ENCODE results near the gene DIP2A. TPM values are rescaled to one million over a fixed set of nuclear protein-coding genes. Genes with fewer than 3 reads are reported as not detected.

DIP2A gene
- total and polyA plus RNA-seq, 2 of the 13 experiments (the other 11 are each of a cell fraction or from before 2014, with no cell fraction given) = 18.5 to 37.6 TPM

GRCh38 chr21:46458315-46459023, at the start of gene DIP2A (continued):
- TF ChIP-seq RFXAP (CRISPR knock-in tag; IDR thresholded peaks at IDR 0.05; ENCODE audit: borderline replicate concordance) = peak; percentile 100
- no peak for TF ChIP-seq FOXM1 (CRISPR knock-in tag; IDR thresholded peaks at IDR 0.05)
- TF ChIP-seq FOXO4 (CRISPR knock-in tag; conservative IDR thresholded peaks at IDR 0.05) = 0 out of 2 replicates have a peak, but pooled peaks have one; percentile 11
- no peak for TF ChIP-seq FOXK2 (IDR thresholded peaks at IDR 0.05)
- TF ChIP-seq NR2C2 (CRISPR knock-in tag; IDR thresholded peaks at IDR 0.05; ENCODE audit: borderline replicate concordance) = peak; percentile 75; the same call in 1 of the 2 replicates
- no peak for TF ChIP-seq ZNF138 (CRISPR knock-in tag; IDR thresholded peaks at IDR 0.05; ENCODE audit: low read depth)
- TF ChIP-seq IRX3 (CRISPR knock-in tag; IDR thresholded peaks at IDR 0.05; ENCODE audit: borderline replicate concordance, low read depth) = no peak
- peak; percentile 67 for TF ChIP-seq ZNF510 (CRISPR knock-in tag; IDR thresholded peaks at IDR 0.05; ENCODE audit: low read depth)
- peak; percentile 75 for TF ChIP-seq RXRA (CRISPR knock-in tag; IDR thresholded peaks at IDR 0.05)
- no peak for TF ChIP-seq STAT6 (CRISPR knock-in tag; IDR thresholded peaks at IDR 0.05; ENCODE audit: borderline replicate concordance)
- peak; percentile 41; the same call in 1 of the 2 replicates for TF ChIP-seq E2F2 (CRISPR knock-in tag; IDR thresholded peaks at IDR 0.05; ENCODE audit: borderline replicate concordance)
- no peak for TF ChIP-seq ZFP1 (CRISPR knock-in tag; IDR thresholded peaks at IDR 0.05)
- no peak for TF ChIP-seq HNF4G (IDR thresholded peaks at IDR 0.05; ENCODE audit: borderline replicate concordance, low read depth, low read length)
- peak; percentile 56; the same call in 1 of the 2 replicates for TF ChIP-seq HNF4G (CRISPR knock-in tag; IDR thresholded peaks at IDR 0.05; ENCODE audit: borderline replicate concordance, low read depth)
- TF ChIP-seq ZKSCAN8 (CRISPR knock-in tag; IDR thresholded peaks at IDR 0.05; ENCODE audit: borderline replicate concordance) = peak; percentile 23; the same call in 1 of the 2 replicates
- no peak for TF ChIP-seq MEF2D (CRISPR knock-in tag; IDR thresholded peaks at IDR 0.05)
- no peak for TF ChIP-seq ZNF879 (CRISPR knock-in tag; IDR thresholded peaks at IDR 0.05)
- no peak for TF ChIP-seq USF2 (IDR thresholded peaks at IDR 0.05; ENCODE audit: low read depth, low read length)
- TF ChIP-seq USF2 (CRISPR knock-in tag; IDR thresholded peaks at IDR 0.05; ENCODE audit: borderline replicate concordance) = no peak
- TF ChIP-seq GATA4 (IDR thresholded peaks at IDR 0.05; ENCODE audit: borderline replicate concordance, low read depth) = peak; percentile 43; the same call in 1 of the 2 replicates
- TF ChIP-seq ZNF550 (CRISPR knock-in tag; IDR thresholded peaks at IDR 0.05; ENCODE audit: borderline replicate concordance) = no peak
- peak; percentile 56 for TF ChIP-seq TAF15 (IDR thresholded peaks at IDR 0.05; ENCODE audit: low read depth, low read length, poor library complexity, severe bottlenecking)
- 0 out of 2 replicates have a peak, but pooled peaks have one; percentile 20 for TF ChIP-seq ETV6 (CRISPR knock-in tag; conservative IDR thresholded peaks at IDR 0.05)

All from HepG2 (cell line).